HG03139 (cell line): ENCODE data around the gene SRCIN1.
"Not testable (repeated sequence)": the region's sequence is repeated elsewhere in the genome, so short reads cannot be mapped to it uniquely, and the experiment has no call there.

ENCODE experiments used
- ATAC-seq: cut with Tn5 transposase; IDR thresholded peaks from one replicate; pipeline ENCODE4 v1.9.1; 2021; ENCODE audit not compliant: unreplicated experiment

SRCIN1 gene

DNA sequence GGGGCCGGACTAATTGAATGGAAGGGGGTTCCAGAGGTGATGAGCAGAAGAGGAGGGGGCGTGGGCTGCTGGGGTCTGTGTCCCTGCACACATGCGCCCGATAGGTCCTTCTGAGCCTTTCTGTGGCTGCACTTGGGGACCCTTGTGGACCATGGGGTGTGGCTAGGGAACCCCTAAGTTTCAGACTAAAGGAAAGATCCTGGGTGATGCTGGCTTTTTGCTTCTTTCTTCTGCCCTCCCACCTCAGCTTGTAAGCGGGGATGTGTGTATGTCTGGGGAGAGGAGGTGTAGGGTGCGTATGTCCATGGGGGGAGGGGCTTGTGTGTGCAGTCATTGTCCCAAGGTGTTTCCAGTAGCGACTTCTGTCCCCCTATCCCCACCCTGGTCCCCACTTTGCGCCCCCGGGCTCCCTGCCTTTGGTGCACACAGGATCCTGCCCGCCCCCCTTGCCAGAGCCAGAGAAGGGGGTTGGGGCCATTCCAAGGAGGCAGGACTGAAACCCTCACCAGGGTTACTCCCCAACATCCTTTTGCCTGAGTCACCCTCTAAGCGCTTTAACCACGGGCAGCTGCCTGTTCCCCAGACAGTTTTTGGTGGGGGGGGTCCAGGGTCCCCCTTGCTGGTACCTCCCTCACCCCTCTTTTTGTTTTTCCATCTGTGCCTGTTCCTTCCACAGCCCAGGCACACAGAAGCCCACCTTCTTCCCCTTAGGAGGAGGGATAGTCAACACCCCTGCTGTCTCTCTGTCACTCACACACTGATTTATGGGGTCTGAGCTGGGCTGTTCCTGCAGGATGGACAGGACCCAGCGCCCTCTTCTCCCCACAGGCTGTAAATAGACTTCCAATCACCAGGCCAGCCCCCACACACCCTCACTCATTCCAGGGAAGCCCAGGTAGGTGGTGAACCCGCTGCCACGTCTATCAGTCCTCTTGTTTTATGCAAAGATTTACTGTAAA is 94.3 kb downstream of the SRCIN1 start:
- ATAC-seq, result no peak

DNA sequence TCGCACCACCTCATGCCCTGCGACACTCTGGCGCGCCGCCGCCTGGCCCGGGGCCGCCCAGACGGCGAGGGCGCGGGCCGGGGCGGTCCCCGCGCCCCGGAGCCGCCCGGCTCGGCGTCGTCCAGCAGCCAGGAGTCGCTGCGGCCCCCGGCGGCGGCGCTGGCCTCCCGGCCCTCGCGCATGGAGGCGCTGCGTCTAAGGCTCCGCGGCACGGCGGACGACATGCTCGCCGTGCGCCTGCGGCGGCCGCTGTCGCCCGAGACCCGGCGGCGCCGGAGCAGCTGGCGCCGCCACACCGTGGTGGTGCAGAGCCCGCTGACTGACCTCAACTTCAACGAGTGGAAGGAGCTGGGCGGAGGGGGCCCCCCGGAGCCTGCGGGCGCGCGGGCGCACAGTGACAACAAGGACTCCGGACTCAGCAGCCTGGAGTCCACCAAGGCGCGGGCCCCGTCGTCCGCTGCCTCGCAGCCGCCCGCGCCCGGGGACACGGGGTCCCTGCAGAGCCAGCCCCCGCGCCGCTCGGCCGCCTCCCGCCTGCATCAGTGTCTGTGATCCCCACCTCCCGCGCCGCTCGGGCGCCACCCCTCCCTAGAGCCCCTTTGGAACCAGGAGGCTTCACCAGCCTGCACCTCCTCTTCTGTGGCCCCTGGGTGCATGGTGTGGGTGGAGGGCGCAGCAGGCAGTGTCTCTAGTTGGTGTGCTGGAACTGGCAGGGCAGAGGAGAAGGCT is 95.2 kb downstream of the SRCIN1 start:
- ATAC-seq, result no peak

DNA sequence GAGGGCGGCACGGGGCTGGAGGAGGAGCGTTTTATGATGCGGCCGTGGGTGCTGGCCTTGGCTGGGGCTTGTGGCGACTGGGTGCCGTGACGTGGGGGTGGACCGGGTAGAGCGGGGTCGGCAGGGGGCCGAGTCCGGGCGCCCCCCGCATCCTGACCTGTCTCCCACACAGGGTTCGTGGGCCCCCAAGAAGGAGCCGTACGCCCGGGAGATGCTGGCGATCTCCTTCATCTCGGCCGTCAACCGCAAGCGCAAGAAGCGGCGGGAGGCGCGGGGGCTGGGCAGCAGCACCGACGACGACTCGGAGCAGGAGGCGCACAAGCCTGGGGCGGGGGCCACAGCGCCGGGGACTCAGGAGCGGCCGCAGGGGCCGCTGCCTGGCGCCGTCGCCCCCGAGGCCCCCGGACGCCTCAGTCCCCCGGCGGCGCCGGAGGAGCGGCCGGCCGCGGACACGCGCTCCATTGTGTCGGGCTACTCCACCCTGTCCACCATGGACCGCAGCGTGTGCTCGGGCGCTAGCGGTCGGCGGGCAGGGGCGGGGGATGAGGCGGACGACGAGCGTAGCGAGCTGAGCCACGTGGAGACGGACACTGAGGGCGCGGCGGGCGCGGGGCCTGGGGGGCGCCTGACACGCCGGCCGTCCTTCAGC is 95.9 kb downstream of the SRCIN1 start:
- ATAC-seq, result no peak

DNA sequence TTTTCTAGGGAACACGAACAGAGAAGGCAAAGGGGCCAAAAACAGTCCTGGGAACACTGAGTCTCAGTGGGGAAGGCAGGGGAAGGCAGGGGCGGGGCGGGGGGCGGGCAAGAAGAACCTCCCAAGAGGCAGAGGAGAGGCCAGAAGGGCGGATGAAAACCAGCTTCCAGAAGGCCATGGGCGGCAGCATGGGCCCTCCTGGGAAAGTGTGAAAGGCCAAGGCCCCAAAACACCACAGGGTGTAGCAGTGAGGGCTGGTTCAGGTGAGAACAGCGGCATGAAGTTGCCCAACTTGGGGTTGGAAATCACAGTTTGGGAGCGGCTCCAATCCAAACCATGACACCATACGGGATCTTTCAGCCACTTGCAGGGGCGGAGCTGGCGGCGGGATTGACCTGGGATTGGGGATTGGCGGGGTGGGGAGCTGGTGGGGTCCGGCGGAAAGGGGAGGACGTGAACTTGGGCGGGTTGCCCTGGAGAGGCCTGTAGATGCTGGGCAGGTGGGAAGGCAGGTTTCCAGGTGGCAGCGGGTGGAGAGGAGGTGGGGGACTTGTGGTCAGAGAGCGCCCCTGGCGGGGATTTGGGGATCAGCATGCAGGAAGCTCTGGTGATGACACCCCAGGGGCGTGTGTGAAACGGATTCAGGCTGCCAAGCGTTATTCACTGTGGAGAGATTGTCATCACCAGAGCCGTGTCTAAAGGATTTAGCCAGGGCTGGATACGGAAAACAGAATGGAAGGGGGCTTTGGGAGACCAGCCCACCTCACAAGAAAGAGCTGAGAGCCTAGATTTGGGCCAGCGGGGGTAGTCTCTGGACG is 96.6 kb downstream of the SRCIN1 start:
- no peak for ATAC-seq

DNA sequence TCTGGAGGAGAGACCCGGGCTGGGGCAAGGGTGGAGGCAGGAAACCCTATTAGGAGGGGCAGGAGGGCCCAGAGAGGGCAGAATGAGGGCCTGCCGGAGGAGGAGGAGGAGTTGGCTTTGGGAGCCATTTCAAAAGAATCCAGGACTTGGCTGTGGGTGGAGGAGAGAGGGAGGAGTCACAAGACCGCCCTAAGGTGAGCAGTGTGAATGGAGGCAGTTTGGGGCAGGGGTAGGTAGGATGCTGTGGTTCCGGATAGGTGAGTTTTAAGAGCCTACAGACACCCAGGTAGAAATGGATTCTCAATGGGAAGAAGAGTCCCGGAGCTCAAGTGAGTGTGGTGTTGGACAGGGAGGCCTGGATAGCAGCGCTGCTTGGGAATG is 97.2 kb downstream of the SRCIN1 start:
- ATAC-seq, result no peak

DNA sequence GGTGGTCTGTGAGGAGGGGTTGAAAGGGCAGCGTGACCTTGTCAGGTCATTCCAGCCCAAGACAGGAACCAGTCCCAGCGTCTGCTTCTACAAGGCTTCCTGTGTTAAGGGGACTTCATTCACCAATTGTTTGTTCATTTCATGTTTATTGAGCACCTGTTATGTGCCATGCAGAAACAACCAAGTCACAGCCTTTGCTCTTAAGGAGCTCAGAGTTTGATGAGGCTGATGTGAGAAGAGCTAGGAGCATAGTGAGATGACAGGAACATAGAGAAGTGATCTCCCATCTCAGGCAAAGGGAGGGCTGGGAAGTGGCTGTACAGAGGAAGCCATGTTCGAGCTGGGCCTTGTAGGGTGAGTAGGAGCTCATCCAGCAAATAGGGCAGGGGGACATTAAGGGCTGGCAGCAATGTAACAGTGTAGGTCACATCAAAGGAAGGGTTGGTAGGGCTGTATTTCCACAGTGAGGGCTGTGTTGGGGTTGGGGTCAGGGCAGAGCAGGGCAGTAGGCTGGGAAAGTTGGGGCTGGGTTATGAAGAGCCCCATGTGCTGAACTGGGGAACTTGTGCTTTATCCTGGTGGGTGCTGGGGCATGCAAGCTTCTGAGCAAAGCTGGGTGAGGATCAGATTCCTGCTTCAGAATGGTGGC is 97.7 kb downstream of the SRCIN1 start:
- ATAC-seq, result no peak

DNA sequence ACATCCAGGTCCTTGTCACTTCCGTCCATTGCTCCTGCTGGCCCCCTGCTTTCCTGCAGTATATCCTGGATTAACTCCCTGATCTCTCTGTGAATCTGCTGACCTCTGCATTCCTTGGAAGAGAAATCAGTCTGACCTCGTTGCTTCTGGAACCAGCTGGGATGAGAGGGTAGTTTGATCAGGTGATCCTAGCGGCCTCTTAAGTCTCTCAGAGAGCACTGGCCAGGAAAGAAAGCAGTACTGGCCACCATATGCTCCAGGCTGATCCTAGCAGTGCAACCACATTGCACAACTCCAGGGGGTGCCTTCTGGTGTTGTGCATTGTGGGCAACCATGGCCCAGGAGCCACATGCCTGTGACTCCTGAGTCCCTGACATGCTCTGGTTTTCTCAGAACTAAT is 98.3 kb downstream of the SRCIN1 start:
- ATAC-seq, result no peak

DNA sequence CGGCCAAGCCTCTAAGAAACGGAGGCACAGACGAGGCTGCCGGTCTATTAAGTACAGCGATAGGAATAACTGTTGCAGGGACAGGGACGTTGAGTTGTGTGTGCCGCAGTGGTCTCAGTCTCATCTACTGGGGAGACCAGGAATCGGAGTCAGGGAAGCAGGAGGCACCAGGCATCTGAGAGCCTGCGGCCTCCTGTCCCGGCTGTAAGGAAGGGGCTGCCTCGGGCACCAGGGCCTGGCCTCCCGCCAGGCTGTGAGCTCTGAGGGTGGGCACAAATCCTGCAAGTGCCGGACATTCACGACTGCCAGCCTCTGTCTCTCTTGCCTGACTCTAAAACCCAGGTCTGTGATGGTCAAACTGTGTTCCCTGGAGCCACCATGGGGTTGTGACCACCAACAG is 101.5 kb downstream of the SRCIN1 start:
- no peak for ATAC-seq

DNA sequence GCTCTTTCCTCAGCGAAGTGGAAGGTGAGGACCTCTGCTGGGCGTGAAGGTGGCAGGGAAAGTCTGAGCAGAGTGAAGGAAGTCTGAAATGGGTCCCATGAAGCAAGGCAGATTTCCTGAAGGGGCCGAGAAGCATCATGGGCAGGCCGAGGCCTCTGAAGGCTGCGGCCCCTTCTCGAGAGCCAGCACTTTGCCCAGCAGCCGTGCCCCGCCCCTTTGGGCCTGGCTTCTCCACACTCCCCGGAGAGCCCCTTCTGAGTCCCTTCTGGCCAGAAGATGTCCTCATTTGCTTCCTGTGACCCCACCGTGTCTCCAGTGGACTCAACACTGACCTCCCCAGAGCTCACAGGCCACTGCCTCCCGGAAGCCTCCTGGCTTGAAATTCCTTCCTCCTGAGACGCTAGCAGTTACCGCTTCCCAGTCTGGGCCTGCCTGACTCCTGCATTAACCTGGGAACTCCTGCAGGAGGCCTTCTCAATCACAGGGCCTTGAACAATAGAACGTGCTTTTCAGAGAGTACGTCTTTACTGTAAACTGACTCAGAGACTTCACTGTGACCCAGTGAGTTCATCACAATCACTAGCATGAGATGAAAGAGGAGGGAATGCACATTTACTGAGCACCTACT is 102.4 kb downstream of the SRCIN1 start:
- not testable (repeated sequence) for ATAC-seq

DNA sequence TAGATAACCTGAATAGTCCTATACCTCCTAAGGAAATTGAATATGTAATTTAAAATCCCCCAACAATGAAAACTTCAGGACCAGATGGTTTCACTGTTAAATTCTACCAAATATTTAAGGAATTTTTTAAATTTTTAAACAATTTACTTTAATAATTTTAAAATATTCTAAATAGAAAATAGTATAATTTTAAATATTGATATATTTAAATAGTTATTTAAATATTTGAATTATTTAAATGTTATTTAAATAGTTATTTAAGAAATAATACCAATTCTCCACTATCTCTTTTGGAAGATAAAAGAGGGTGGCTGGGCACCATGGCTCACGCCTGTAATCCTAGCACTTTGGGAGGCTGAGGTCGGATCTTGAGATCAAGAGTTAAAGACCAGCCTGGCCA is 104.0 kb downstream of the SRCIN1 start:
- ATAC-seq, result not testable (repeated sequence)

DNA sequence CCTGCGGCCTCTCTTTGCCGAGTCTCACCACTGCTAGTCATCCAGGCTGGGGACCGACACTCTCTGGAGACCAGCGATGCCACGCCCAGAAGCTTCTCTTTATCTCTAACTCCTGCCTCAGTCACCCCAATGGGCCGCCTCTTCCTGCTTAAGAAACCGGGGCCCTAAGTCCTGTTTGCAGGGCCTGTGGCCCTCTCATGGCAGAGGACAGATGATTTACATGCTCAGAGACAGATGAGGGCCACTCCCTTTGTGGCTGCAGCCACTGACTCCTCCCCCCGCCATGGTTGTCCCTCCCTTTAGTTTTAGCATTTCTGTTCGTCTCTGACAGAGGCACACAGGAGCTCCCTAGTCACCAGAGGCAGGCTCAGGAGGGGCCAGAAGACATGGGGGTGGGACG is 106.5 kb downstream of the SRCIN1 start:
- not testable (repeated sequence) for ATAC-seq

DNA sequence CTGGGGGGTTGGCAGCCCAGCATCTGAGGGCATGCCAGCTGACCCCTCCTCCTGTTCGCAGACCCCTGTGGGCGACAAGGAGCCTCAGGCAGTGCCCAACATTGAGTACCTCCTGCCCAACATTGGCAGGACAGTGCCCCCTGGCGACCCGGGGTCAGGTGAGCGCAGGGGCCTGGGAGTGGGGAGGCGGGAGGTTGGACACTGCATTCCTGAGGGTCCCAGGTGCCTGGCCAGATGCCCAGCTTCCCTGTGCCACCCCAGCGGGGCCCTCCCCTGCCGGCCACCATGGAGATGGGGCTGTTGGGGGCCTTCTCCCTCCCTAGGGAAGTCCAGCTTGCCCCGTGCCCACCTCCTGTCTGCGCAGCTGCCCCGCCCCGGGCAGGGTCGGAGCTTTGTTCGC is 107.4 kb downstream of the SRCIN1 start:
- ATAC-seq, result no peak

DNA sequence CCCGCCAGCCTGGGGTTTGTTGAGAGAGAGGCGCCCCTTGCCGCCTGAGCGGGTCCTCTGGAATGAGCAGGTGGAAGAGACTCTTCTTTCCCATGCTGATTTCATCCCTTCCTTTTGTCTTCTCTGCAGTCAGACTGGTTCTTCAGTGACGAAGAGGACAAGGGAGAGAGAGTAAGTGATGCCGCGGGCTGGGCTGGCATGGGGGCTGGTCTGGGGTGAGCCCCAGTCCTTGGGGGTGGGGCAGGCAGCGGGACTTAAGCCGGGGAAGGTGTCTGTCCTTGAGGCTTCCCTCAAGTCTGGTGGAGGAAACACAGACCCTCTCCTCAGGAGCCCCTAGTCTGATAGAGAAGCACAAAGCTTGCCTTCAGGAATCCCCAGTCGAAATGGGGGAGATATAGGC is 108.1 kb downstream of the SRCIN1 start:
- ATAC-seq, result not testable (repeated sequence)

DNA sequence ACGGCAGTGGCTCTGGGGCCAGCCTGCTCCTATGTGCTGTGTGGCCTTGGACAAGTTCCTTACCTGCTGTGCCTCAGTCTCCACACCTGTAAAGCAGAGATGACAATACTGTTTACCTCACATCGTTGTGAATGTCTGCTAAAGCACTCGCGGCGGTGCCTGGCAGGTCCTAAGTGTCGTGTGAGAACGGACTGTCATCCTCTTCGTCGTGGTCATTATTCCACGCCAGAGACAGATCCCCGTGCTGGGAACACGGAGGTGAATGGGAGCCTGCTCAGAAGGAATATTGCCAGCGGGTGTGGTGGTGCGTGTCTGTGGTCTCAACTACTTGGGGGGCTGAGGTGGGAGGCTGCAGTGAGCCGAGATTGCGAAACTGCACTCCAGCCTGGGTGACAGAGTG is 111.6 kb downstream of the SRCIN1 start:
- not testable (repeated sequence) for ATAC-seq

DNA sequence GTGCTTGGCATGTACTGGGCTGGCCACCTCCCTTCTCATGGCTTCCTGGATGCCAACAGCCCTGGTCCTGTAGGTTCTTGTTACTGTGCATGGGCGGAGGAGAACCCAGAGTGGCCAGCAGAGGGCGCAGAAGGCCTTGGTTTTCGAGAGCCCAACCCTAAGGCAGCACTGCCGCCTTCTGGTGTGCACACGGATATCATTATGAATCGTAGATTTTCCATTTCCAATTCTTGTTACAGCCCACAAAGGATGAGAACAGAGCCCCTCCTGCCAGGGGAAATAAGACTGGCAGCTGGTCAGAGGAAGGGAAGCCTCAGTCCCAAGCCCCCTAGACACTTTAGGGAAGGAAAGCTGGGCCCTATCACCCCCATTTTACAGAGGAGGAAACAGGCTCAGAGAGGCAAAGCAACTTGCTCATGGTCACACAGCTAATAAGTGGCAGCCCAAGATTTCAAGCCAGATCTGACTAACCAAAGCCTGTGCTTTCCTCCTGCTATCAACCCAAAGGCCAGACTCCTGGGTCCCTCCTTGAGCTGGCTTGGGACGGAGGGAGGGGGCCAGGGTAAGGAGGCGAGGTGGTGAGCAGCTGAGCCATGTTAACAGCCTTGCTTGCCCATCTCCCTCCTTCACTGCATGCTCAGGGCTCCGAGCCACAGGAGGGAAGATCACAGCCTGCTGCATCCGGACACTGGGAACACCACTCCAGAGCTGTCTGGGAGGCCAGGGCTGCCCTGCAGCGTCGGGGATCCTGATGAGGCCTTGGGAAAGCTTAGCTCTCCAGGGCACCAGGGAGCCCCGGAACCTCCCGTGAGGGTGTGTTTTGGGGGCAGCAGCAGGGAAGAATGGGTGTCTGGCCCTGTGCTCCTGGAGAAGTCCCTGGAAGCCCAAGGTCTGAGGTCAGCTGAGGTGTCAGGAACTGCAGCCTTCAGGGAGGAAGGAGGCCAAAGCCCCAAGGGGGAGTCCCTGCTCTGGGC is 113.4 kb downstream of the SRCIN1 start:
- not testable (repeated sequence) for ATAC-seq

DNA sequence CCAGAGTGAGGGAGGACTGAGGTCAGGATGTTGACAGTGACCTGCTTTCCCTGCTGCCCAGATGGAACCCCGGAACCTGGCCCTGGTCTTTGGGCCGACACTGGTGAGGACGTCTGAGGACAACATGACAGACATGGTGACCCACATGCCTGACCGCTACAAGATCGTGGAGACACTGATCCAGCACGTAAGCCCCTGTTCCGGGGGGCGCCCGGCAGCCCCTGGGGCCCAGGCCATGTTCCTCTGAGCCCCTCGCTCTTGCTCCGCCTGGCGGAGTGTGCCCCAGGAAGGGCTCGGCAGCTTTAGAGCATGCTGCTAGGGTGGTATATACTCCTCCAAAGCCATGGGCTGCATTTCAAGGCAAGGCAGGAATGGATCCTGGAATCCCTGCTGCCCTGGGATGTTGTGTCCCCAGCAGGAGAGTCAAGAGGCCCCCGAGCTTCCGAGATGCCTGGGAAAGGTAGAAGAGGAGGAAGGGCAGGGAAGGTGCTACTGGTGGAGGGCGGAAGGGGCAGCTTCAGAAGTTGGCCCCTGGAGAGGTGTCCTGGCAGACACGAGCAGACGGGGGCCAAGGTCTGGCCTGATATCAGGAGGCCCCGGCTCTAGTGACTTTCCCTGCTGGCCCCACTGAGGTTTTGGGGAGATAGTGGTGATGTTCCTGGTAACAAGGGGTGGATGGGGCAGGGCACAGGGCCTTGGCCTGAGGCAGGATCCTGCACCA is 114.2 kb downstream of the SRCIN1 start:
- ATAC-seq, result not testable (repeated sequence)

DNA sequence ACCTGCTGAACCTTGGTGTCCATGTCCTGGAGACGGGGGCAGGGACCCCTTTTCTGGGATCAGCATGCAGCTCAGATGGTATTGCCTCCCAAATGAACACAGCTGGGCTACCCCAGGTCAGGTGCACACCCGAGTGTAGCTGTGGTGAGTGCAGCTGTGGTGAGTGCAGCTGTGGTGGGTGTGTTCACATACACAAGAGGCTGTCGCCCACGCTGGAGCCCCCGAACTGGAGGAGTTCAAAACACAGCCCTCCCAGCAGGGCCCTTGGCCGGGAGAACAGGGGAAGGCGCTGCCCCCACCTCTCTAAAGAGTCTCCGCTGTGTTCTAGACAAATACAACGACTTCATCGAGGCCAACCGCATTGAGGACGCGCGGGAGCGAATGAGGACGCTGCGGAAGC is 116.0 kb downstream of the SRCIN1 start:
- ATAC-seq, result not testable (repeated sequence)
